ENCODE data around the gene CP.

DNA sequence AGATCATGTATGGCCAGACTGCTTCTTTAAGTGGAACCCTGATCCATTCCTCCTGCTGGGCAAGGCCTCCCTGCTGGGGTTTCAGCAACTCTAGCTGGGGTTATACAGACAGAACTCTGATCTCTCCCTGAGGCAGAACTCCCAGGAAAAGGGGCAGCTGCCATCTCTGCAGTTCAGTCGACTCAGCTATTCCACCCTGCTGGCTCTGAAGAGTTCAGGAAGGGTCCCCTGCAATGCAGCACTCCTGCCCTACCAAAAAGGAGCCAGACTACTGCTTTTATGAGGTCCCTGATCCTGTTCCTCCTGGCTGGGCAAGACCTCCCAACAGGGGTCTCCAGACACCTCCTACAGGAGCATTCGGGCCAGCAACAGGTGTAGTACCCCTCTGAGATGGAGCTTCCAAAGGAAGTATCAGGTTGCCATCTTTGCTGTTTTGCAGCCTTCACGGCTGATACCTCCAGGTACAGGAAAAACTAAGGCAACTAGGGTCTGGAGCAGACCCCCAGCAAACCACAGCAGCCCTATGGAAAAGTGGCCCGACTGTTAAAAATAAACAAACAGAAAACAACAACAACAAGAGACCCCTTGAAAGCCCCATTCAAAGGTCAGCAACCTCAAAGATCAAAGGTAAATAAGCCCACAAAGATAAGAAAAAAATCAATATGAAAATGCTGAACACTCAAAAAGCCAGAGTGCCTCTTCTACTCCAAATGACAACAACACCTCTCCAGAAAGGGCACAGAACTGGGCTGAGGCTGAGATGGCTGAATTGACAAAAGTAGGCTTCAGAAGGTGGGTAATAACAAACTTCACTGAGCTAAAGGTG lies 14.2 kb upstream of the CP start:
- TF ChIP-seq, protein P1, sequence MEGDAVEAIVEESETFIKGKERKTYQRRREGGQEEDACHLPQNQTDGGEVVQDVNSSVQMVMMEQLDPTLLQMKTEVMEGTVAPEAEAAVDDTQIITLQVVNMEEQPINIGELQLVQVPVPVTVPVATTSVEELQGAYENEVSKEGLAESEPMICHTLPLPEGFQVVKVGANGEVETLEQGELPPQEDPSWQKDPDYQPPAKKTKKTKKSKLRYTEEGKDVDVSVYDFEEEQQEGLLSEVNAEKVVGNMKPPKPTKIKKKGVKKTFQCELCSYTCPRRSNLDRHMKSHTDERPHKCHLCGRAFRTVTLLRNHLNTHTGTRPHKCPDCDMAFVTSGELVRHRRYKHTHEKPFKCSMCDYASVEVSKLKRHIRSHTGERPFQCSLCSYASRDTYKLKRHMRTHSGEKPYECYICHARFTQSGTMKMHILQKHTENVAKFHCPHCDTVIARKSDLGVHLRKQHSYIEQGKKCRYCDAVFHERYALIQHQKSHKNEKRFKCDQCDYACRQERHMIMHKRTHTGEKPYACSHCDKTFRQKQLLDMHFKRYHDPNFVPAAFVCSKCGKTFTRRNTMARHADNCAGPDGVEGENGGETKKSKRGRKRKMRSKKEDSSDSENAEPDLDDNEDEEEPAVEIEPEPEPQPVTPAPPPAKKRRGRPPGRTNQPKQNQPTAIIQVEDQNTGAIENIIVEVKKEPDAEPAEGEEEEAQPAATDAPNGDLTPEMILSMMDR (IDR thresholded peaks at IDR 0.05) = no peak
- no peak for TF ChIP-seq POLR2A (IDR thresholded peaks at IDR 0.05)
